H9 (cell line): ENCODE results near the gene FNDC3B. TPM values are rescaled to one million over a fixed set of nuclear protein-coding genes. Genes with fewer than 3 reads are reported as not detected.

ENCODE experiments used
- DNase-seq: peaks from one replicate; pipeline ENCODE4 v3.0.0-alpha.2; 2017
- H2AFZ ChIP-seq: one replicate; pipeline ENCODE4 v1.6.1; 2013; ENCODE audit warnings: mild to moderate bottlenecking, low read length, control low read depth, moderate library complexity
- H2AK5ac ChIP-seq: 2 replicates; pipeline ENCODE4 v1.6.1; 2013; ENCODE audit warnings: low read length, control low read depth, mixed read lengths; ENCODE audit not compliant: insufficient read length
- H2BK120ac ChIP-seq: one replicate; pipeline ENCODE4 v1.6.1; 2013; ENCODE audit warnings: low read depth, mild to moderate bottlenecking, low read length, control low read depth, inconsistent platforms; ENCODE audit not compliant: poor library complexity, severe bottlenecking
- H2BK12ac ChIP-seq: 2 replicates; pipeline ENCODE4 v1.6.1; 2013; ENCODE audit warnings: low read length, control low read depth, mixed read lengths, low read depth; ENCODE audit not compliant: insufficient read length
- H2BK15ac ChIP-seq: 2 replicates; pipeline ENCODE4 v1.6.1; 2013; ENCODE audit warnings: low read depth, low read length, control low read depth
- H2BK20ac ChIP-seq: one replicate; pipeline ENCODE4 v1.6.1; 2013; ENCODE audit warnings: low read depth, mild to moderate bottlenecking, low read length, control low read depth, inconsistent platforms; ENCODE audit not compliant: poor library complexity, severe bottlenecking
- H2BK5ac ChIP-seq: 2 replicates; pipeline ENCODE4 v1.6.1; 2013; ENCODE audit warnings: low read length, control low read depth, mixed read lengths; ENCODE audit not compliant: insufficient read length
- H3K14ac ChIP-seq: 2 replicates; pipeline ENCODE4 v1.6.1; 2013; ENCODE audit warnings: low read length, control low read depth; ENCODE audit not compliant: insufficient read depth
- H3K18ac ChIP-seq: 2 replicates; pipeline ENCODE4 v1.6.1; 2013; ENCODE audit warnings: low read depth, mild to moderate bottlenecking, mixed read lengths, low read length, control low read depth; ENCODE audit not compliant: insufficient read length
- H3K23ac ChIP-seq: 2 replicates; pipeline ENCODE4 v1.6.1; 2013; ENCODE audit warnings: low read length, control low read depth, mixed read lengths, low read depth; ENCODE audit not compliant: insufficient read length
- H3K23me2 ChIP-seq: 2 replicates; pipeline ENCODE4 v1.6.1; 2013; ENCODE audit warnings: low read depth, mild to moderate bottlenecking, mixed read lengths, low read length, control low read depth; ENCODE audit not compliant: insufficient read length, poor library complexity, severe bottlenecking
- H3K27ac ChIP-seq: 2 replicates; pipeline ENCODE4 v1.5.1; 2013; ENCODE audit warnings: low read length, control low read depth, mixed read lengths, low read depth; ENCODE audit not compliant: insufficient read length
- H3K27me3 ChIP-seq: 2 replicates; pipeline ENCODE4 v1.6.1; 2013; ENCODE audit warnings: low read length, control low read depth, inconsistent platforms; ENCODE audit not compliant: insufficient read depth
- H3K4ac ChIP-seq: 2 replicates; pipeline ENCODE4 v1.6.1; 2013; ENCODE audit warnings: low read depth, mild to moderate bottlenecking, control low read depth, inconsistent platforms, low read length, moderate library complexity
- H3K4me1 ChIP-seq: 2 replicates; pipeline ENCODE4 v1.6.1; 2013; ENCODE audit warnings: low read length, control low read depth, inconsistent platforms; ENCODE audit not compliant: insufficient read depth
- H3K4me2 ChIP-seq: 2 replicates; pipeline ENCODE4 v1.6.1; 2013; ENCODE audit warnings: low read length, control low read depth, mixed read lengths; ENCODE audit not compliant: insufficient read length, insufficient read depth
- H3K56ac ChIP-seq: 2 replicates; pipeline ENCODE4 v1.6.1; 2013; ENCODE audit warnings: low read depth, mild to moderate bottlenecking, mixed read lengths, low read length, control low read depth; ENCODE audit not compliant: insufficient read length
- H3K79me1 ChIP-seq: 2 replicates; pipeline ENCODE4 v1.6.1; 2013; ENCODE audit warnings: low read depth, mild to moderate bottlenecking, moderate library complexity, low read length, control low read depth, inconsistent platforms; ENCODE audit not compliant: insufficient read depth, poor library complexity, severe bottlenecking
- H3K79me2 ChIP-seq: 2 replicates; pipeline ENCODE4 v1.6.1; 2013; ENCODE audit warnings: low read length, control low read depth, inconsistent platforms; ENCODE audit not compliant: insufficient read depth
- H3K9ac ChIP-seq: 2 replicates; pipeline ENCODE4 v1.6.1; 2013; ENCODE audit warnings: low read length, control low read depth, mixed read lengths; ENCODE audit not compliant: insufficient read length; ENCODE audit errors: extremely low read depth
- H3K9me3 ChIP-seq: one replicate; pipeline ENCODE4 v1.6.1; 2013; ENCODE audit warnings: low read depth, low read length, inconsistent platforms; ENCODE audit not compliant: control insufficient read depth
- H3T11ph ChIP-seq: one replicate; pipeline ENCODE4 v1.6.1; 2013; ENCODE audit warnings: mild to moderate bottlenecking, low read length, control low read depth, inconsistent platforms
- H4K20me1 ChIP-seq: one replicate; pipeline ENCODE4 v1.6.1; 2013; ENCODE audit not compliant: control insufficient read depth, insufficient read length, insufficient read depth
- H4K5ac ChIP-seq: 2 replicates; pipeline ENCODE4 v1.6.1; 2013; ENCODE audit warnings: low read depth, mild to moderate bottlenecking, mixed read lengths, low read length, control low read depth; ENCODE audit not compliant: insufficient read length
- H4K8ac ChIP-seq: replicated peaks from 2 replicates; pipeline ENCODE4 v1.6.1; 2013; ENCODE audit warnings: low read length, control low read depth, mixed read lengths, low read depth; ENCODE audit not compliant: insufficient read length
- H4K91ac ChIP-seq: 2 replicates; pipeline ENCODE4 v1.6.1; 2013; ENCODE audit warnings: low read depth, mild to moderate bottlenecking, moderate library complexity, mixed read lengths, low read length, control low read depth; ENCODE audit not compliant: insufficient read length
- H3K27ac Mint-ChIP-seq, 3 experiments: 2 replicates in 2 of 3; 3 replicates in 1 of 3; pipeline ENCODE4 v1.8.0; 2020 to 2021; ENCODE audit warnings: mixed read lengths in 3 of 3, mild to moderate bottlenecking in 1 of 3, moderate library complexity in 1 of 3
- H3K27me3 Mint-ChIP-seq: 2 replicates; pipeline ENCODE4 v1.8.0; 2021; ENCODE audit warnings: low read depth, mild to moderate bottlenecking, moderate library complexity, mixed read lengths
- H3K36me3 Mint-ChIP-seq, 3 experiments: 2 replicates in 2 of 3; 3 replicates in 1 of 3; pipeline ENCODE4 v1.8.0; 2020 to 2021; ENCODE audit warnings: low read depth in 3 of 3, mixed read lengths in 3 of 3; ENCODE audit not compliant: insufficient read depth in 1 of 3
- H3K4me1 Mint-ChIP-seq, 2 experiments: 2 replicates each; pipeline ENCODE4 v1.8.0; 2020; ENCODE audit warnings: mixed read lengths in 2 of 2
- H3K4me3 Mint-ChIP-seq, 2 experiments: 2 replicates in 1 of 2; 3 replicates in 1 of 2; pipeline ENCODE4 v1.8.0; 2020 to 2021; ENCODE audit warnings: mild to moderate bottlenecking in 2 of 2, mixed read lengths in 2 of 2, moderate library complexity in 1 of 2
- H3K9me3 Mint-ChIP-seq, 2 experiments: 2 replicates in 1 of 2; 3 replicates in 1 of 2; pipeline ENCODE4 v1.8.0; 2020; ENCODE audit warnings: mild to moderate bottlenecking in 2 of 2, mixed read lengths in 2 of 2, moderate library complexity in 1 of 2
- CTCF ChIP-seq: fragments of 200-600 bp; sonication (generic); conservative IDR thresholded peaks from 3 replicates; pipeline ENCODE4 v1.8.0; 2021; ENCODE audit warnings: antibody characterized with exemption, mild to moderate bottlenecking
- WGBS: extraction: QIAGEN DNeasy Blood & Tissue Kit; methylation state at CpG from one replicate; pipeline ENCODE4 v1.1.7; 2013; ENCODE audit warnings: missing lambda C conversion rate, low lambda C conversion rate, mixed read lengths; ENCODE audit not compliant: insufficient read length; ENCODE audit errors: extremely low coverage; 5-methylcytosine and 5-hydroxymethylcytosine counted together
- total RNA-seq: library from RNA; stranded (reverse); gene quantifications from 2 replicates; pipeline ENCODE4 v1.2.1, GENCODE V29; 2021

FNDC3B gene
- total RNA-seq, 1 experiment from 2014 or later: 43.8 TPM

GRCh38 chr3:172159962-172160538 is 120.7 kb downstream of the FNDC3B start:
- Histone ChIP-seq H3K23me2 (no peaks in the 10 kb centered on the region), H4K8ac (no peak overlapping the region), H4K5ac (no peak overlapping the region), H3K4me1 (peaks cover 14% of the 10 kb centered on the region), H3K27me3 (no peaks in the 10 kb centered on the region), H2BK120ac (no peak overlapping the region), H2BK15ac (0 out of 2 replicates have a peak overlapping the region, but pooled peaks have one; percentile 9), H2AK5ac (no peak overlapping the region), H3T11ph (no peak overlapping the region), H2BK12ac (no peak overlapping the region), H4K20me1 (no peaks in the 10 kb centered on the region), H3K79me2 (no peaks in the 10 kb centered on the region; the same call in 1 of the 2 replicates), H2AFZ (no peak overlapping the region), H4K91ac (no peak overlapping the region), H2BK20ac (no peak overlapping the region), H3K9me3 (no peaks in the 10 kb centered on the region), H3K23ac (no peak overlapping the region), H3K14ac (peak overlapping the region; percentile 29; the same call in 1 of the 2 replicates), H3K9ac (no peak overlapping the region), H3K27ac (peak overlapping the region; percentile 72), H3K4ac (no peak overlapping the region), H2BK5ac (peak overlapping the region; percentile 13), H3K79me1 (peaks cover 8% of the 10 kb centered on the region), H3K4me2 (peak overlapping the region; percentile 33), H3K18ac (no peak overlapping the region), H3K56ac (no peak overlapping the region)
- peak; percentile 53 for DNase-seq
- H3K4me3 Mint-ChIP-seq: no peak overlapping the region; a peak in 1 of 5 replicates
- peak overlapping the region; percentile 84 to 91 (median 85) for H3K27ac Mint-ChIP-seq
- WGBS: no CpG with 5 or more reads among the region's 4 CpGs
- H3K27me3 Mint-ChIP-seq: no peaks in the 10 kb centered on the region
- peaks cover 61 to 63% of the 10 kb centered on the region in 2 experiments for H3K4me1 Mint-ChIP-seq
- peaks cover 0 to 2% (median 0%) of the 10 kb centered on the region in 3 experiments; a peak in 2 of 7 replicates for H3K36me3 Mint-ChIP-seq
- no peaks in the 10 kb centered on the region for H3K9me3 Mint-ChIP-seq
- TF ChIP-seq CTCF: no peak
